ENCODE results near the gene LYPD3.
A peak's percentile ranks its signal among the peaks of the same experiment; 100 is the strongest.
"Not testable (repeated sequence)": the region's sequence is repeated elsewhere in the genome, so short reads cannot be mapped to it uniquely, and the experiment has no call there.

Gene LYPD3

GRCh38 chr19:43465468-43466120 lies at the start of gene LYPD3:
Gene LYPD3, minus strand, starts transcription at chr19:43465608. Its CDS starts 37 bp downstream, at chr19:43465571.
- peak; percentile 28 for DNase-seq (ENCODE audit: low read depth)

- not testable (repeated sequence) for DNase-seq (ENCODE audit: low read depth)
Observed at GRCh38 chr19:43512399-43512798, 47.0 kb upstream of the LYPD3 start.

DNA sequence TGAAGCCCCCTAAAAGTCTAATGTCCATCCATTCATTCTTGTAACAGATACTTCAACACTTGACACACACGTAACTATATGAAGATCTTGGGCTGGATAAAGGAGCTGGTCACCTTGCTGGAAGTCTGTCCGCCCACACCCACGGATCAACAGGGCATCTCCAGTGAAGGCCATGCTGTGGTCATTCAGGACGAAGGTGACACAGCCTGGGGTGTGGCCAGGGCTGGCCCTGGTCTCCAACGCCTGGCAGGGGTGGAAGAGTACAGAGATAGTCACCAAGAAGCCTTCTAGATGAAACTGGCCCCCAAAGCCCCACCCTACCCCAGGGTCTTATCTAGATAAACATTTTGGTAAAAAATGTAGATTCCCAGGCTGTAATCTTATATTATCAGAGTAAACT lies 45.9 kb upstream of the LYPD3 start:
- DNase-seq (ENCODE audit: low read depth): no peak

GRCh38 chr19:43510713-43511112 lies 45.3 kb upstream of the LYPD3 start:
- DNase-seq (ENCODE audit: low read depth): no peak

- no peak for DNase-seq (ENCODE audit: low read depth)
Observed at GRCh38 chr19:43507880-43508279, 42.5 kb upstream of the LYPD3 start.

DNA sequence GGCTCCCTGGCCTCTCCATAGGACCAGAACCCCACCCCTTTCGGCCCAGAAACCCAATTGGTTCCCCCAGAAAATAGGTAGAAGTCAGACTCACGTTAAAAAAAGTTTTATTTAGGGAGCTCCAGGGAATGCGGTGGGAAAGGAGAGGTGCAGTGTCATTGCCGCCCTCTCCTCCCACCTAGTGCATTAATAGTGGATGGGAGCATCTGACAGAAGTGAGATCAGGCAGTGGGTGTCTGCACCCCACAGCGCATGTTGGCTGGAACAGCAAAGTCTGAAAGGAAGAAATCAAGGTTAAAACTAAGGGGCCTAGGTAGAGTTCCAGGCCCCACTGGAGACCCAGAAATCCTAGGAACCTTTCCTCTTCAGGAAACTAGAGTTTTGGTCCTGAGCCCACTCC lies 41.2 kb upstream of the LYPD3 start:
- DNase-seq (ENCODE audit: low read depth): no peak

GRCh38 chr19:43505941-43506340 lies 40.5 kb upstream of the LYPD3 start:
- no peak for DNase-seq (ENCODE audit: low read depth)

GRCh38 chr19:43505186-43505456 lies 39.7 kb upstream of the LYPD3 start:
- DNase-seq (ENCODE audit: low read depth): no peak

GRCh38 chr19:43504426-43505185 lies 39.2 kb upstream of the LYPD3 start, which contains the start of gene PHLDB3:
Gene PHLDB3, minus strand, starts transcription at chr19:43504746. Its CDS starts 628 bp downstream, at chr19:43504118.
- DNase-seq (ENCODE audit: low read depth): no peak

GRCh38 chr19:43503501-43504425 lies 38.4 kb upstream of the LYPD3 start:
- DNase-seq (ENCODE audit: low read depth): peak; percentile 88

DNA sequence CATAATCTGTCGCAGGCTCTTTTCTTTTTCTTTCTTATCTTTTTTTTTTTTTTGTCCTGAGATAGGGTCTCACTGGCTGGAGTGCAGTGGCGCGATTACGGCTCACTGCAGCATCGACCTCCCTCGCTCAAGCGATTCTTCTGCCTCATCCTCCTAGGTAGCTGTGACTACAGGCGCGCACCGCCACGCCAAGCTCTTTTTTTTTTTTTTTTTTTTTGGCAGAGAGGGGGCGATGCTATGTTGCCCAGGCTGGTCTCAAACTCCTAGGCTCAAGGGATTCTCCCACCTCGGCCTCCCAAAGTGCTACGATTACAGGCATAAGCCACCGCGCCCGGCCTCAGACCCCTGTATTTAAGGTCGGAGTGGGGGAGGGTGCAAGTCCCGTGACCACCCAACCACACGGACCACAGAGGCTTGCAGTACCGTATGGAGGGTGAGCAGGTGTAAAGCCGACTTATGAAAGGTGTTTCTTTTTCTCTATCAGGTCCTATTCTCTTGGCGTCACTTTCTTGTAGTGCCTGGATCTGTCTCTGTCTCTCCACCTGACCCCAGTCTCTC lies 37.1 kb upstream of the LYPD3 start:
- DNase-seq (ENCODE audit: low read depth): no peak

GRCh38 chr19:43501661-43502418 lies 36.4 kb upstream of the LYPD3 start:
- DNase-seq (ENCODE audit: low read depth): no peak

DNA sequence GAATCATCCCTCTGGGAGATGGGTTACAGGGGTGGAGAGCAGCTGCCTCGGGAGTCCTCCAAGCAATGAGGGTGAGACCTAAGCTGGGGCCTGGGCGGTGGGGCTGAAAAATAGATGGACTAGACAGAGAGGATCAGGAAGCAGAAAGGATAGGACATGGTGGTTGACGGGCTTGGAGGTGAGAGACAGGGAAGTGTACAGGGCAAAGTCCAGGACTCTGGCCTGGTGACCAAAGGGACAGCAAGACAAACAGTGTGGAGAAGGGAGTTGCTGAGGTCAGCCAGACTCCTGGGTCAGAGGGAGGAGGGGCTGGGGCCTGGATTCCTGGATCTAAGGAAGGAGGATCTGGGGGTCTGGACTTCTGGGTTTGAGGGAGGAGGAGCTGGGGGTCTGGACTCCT lies 33.6 kb upstream of the LYPD3 start:
- DNase-seq (ENCODE audit: low read depth): no peak

- DNase-seq (ENCODE audit: low read depth): no peak
Observed at GRCh38 chr19:43498233-43498842, 32.9 kb upstream of the LYPD3 start.

DNA sequence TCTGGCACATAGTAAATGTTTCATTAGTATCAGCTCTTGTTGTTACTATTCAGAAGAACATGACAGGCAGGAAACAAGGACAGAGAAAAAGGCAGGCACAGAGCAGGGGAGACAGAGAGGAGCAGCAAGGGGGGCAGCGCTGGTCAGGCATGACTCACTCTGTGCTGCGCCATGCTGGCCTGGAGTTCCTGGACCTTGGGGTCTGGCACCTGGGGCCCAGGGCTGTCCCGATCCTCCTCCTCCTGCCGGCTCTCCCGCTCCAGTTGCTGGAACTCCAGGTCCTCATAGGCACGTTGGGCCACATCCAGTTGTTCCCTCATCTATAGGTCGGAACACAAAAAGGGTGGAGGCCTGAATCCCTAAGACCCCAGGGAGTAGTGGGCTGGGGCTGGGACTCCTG lies 31.6 kb upstream of the LYPD3 start:
- no peak for DNase-seq (ENCODE audit: low read depth)

GRCh38 chr19:43495082-43495481 lies 29.7 kb upstream of the LYPD3 start:
- no peak for DNase-seq (ENCODE audit: low read depth)

DNA sequence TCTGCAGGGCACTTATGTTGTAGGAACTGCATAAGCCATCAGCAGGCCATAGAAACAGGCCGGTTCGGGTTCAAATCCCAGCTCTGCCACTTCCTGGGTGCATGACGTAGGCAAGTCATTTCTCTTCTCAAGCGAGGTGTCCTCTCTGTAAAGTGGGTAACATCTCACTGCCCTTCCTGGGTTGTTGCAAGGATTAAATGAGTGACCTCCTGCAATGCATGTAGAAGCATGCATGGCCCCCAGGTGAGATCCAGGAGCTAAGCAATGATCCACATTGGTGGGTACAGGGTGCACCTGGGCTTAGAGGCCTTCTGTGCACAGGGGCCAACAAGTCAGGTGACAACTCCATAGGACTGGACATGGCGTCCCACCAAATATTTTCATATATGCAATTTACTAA lies 25.4 kb upstream of the LYPD3 start:
- no peak for DNase-seq (ENCODE audit: low read depth)

DNA sequence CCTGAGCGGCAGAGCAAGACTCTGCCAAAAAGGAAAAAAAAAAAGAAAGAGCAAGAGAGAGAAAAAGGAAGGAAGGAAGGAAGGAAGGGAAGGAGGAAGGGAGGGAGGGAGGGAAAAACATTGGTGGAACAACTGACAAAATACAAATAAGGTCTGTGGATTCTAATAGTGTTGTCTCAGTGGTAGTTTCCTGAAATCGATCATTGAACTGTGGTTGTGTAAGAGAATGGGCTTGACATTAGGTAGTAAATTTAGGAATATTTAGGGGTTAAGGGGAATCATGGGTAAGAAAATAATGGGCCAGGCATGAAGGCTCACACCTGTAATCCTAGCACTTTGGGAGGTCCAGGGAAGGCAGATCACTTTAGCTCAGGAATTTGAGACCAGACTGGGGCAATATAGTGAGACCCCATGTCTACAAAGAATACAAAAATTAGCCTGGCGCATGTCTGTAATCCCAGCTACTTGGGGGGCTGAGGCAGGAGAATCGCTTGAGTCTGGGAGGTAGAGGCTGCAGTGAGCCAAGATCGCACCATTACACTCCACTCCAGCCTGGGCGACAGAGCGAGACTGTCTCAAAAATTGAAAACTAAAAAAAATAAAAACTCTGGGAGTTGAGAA lies 24.7 kb upstream of the LYPD3 start:
- DNase-seq (ENCODE audit: low read depth): no peak

DNA sequence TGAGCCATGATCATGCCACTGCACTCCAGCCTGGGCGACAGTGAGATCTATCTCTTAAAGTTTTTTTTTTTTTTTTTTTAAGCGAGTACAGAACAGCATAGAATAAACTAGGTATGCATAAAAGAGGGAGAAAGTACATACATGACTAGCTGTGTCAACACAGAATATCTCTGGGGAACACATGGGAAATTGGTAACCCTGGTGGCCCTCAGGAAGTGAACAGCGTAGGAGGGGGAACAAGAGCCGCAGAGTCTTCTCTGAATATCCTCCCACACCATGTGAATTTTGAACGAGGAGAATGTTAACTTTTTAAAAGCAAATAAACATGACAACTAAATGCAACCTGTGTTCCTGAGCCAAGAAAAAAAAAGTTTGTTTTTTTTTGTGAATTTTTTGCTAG lies 23.9 kb upstream of the LYPD3 start:
- DNase-seq (ENCODE audit: low read depth): no peak

DNA sequence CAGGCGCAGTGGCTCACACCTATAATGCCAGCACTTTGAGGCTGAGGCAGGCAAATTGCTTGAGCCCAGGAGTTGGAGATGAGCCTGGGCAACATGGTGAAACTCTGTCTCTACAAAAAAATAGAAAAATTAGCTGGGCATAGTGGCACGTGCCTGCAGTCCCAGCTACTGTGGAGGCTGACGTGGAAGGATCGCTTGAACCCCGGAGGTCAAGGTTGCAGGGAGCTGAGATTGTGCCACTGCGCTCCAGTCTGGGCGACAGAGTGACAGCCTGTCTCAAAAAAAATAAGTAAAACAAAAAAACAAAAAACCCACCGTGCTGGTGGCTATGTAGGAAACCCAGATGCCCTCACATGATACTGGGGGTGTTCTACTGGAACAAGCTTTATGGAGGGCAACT lies 22.8 kb upstream of the LYPD3 start:
- no peak for DNase-seq (ENCODE audit: low read depth)

DNA sequence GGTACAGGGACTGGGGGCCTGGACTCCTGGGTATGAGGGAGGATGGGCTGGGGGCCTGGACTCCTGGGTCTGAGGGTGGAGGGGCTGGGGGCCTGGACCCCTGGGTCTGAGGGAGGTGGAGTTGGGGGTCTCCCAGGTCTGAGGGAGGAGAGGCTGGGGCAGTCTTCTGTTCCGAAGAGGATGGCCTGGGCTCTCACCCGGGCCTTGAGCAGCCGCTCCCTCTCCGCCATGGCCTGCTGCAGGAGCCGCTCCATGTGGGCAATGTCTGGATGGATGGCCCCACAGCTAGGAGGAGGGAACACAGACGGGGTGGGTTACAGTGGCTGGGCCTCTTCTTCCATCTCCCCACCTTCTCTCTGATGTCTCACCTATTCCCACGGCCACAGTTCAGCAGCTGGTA lies 21.0 kb upstream of the LYPD3 start:
- DNase-seq (ENCODE audit: low read depth): no peak

All from fibroblast of gingiva (primary cell).